AG04449 (cell line): ENCODE results near the gene CYP3A7.
"Not testable (repeated sequence)": the region's sequence is repeated elsewhere in the genome, so short reads cannot be mapped to it uniquely, and the experiment has no call there.

Source experiments
- CTCF ChIA-PET: fragments of 350-600 bp; formaldehyde crosslinking; extraction: SDS; loops from one replicate; lab custom pipeline; 2021; ENCODE audit warnings: antibody characterized with exemption; lab: Yijun Ruan, JAX
- POLR2A ChIA-PET: fragments of 400-600, 350-600 bp; formaldehyde crosslinking; extraction: SDS; loops from one replicate; lab custom pipeline; 2020; ENCODE audit warnings: antibody characterized with exemption, inconsistent platforms; lab: Yijun Ruan, JAX
- DNase-seq: peaks from one replicate; pipeline ENCODE4 v3.0.0-alpha.2; 2010; ENCODE audit warnings: low read depth, low spot score
- H3K4me3 ChIP-seq: 2 replicates; pipeline ENCODE4 v1.5.1; 2011; ENCODE audit warnings: low read depth, mild to moderate bottlenecking, control low read depth, low read length
- TF ChIP-seq, protein P1 (sequence below): IDR thresholded peaks from one replicate; pipeline ENCODE4 v1.5.1; 2011; ENCODE audit warnings: mild to moderate bottlenecking, moderate library complexity, low read length, control low read depth, inconsistent platforms; ENCODE audit not compliant: insufficient read depth; ENCODE audit errors: missing control alignments

Gene CYP3A7

GRCh38 chr7:99693100-99693426 lies 41.9 kb downstream of the CYP3A7 start:
- TF ChIP-seq, protein P1, sequence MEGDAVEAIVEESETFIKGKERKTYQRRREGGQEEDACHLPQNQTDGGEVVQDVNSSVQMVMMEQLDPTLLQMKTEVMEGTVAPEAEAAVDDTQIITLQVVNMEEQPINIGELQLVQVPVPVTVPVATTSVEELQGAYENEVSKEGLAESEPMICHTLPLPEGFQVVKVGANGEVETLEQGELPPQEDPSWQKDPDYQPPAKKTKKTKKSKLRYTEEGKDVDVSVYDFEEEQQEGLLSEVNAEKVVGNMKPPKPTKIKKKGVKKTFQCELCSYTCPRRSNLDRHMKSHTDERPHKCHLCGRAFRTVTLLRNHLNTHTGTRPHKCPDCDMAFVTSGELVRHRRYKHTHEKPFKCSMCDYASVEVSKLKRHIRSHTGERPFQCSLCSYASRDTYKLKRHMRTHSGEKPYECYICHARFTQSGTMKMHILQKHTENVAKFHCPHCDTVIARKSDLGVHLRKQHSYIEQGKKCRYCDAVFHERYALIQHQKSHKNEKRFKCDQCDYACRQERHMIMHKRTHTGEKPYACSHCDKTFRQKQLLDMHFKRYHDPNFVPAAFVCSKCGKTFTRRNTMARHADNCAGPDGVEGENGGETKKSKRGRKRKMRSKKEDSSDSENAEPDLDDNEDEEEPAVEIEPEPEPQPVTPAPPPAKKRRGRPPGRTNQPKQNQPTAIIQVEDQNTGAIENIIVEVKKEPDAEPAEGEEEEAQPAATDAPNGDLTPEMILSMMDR, result no peak
- ChIA-PET POLR2A (interaction anchor here (0.6 kb wide), 1 partner anchor 14 kb away, joined by 4 read pairs; no protein-coding TSS in a partner anchor), CTCF (interaction anchor here (0.7 kb wide), 1 partner anchor 178 kb away, joined by 3 read pairs; no protein-coding TSS in a partner anchor)
- no peak overlapping the region for H3K4me3 ChIP-seq
- DNase-seq, result no peak

DNA sequence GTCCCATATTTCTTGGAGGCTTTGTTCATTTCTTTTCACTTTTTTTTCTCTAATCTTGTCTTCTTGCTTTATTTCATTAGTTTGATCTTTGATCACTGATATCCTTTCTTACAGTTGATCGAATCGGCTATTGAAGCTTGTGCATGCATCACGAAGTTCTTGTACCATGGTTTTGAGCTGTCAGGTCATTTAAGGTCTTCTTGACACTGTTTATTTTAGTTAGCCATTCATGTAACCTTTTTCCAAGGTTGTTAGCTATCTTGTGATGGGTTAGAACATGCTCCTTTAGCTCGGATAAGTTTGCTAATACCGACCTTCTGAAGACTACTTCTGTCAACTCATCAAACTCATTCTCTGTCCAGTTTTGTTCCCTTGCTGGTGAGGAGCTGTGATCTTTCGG lies 42.4 kb downstream of the CYP3A7 start:
- CTCF ChIA-PET, result interaction anchor here (0.7 kb wide), 1 partner anchor 178 kb away, joined by 3 read pairs; no protein-coding TSS in a partner anchor
- DNase-seq, H3K4me3 ChIP-seq, POLR2A ChIA-PET: not testable (repeated sequence)

DNA sequence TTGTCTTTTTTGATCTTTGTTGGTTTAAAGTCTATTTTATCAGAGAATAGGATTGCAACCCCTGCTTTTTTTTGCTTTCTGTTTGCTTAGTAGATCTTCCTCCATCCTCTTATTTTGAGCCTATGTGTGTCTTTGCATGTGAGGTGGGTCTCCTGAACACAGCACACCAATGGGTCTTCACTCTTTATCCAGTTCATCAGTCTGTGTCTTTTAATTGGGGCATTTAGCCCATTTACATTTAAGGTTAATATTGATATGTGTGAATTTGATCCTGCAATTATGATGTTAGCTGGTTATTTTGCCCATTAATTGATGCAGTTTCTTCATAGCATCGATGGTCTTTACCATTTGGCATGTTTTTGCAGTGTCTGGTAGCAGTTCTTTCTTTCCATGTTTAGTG lies 43.3 kb downstream of the CYP3A7 start:
- DNase-seq, POLR2A ChIA-PET, CTCF ChIA-PET, H3K4me3 ChIP-seq: not testable (repeated sequence)

- CTCF ChIA-PET, H3K4me3 ChIP-seq, POLR2A ChIA-PET, DNase-seq: not testable (repeated sequence)
Observed at GRCh38 chr7:99690918-99691317, 44.1 kb downstream of the CYP3A7 start.

GRCh38 chr7:99685871-99686608 lies 49.0 kb downstream of the CYP3A7 start:
- DNase-seq, CTCF ChIA-PET, POLR2A ChIA-PET, H3K4me3 ChIP-seq: not testable (repeated sequence)

DNA sequence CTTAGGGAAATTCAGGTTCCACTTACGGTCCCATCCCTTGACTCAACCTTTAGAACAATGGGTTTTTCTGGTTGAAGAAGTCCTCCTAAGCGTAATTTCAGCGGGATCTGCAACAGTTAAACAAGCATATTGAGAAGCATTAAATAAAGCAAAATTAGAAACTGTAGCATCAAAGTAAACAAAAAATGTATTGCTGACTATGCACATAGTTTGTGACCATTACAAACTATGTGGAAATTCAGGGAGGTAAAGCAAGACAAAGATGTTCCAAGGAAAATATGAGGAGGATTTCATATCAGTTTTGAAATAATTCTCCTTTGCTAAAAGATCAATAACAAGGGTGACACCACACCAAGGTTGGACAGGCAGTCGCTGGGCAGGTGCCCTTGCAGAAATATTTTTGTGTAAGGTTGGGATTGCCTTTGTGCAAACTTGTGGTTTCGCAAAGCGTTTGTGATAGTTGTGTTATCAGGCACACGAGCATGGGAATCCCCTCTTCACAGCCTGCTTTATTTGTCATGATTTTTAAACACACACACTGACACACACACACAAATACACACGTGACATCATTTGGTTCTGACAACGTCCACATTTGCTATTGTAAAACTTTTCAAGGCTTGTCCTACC lies 49.8 kb downstream of the CYP3A7 start:
- TF ChIP-seq, protein P1, result no peak
- no peak overlapping the region for H3K4me3 ChIP-seq
- ChIA-PET POLR2A (no interaction called here), CTCF (no interaction called here)
- DNase-seq, result no peak

GRCh38 chr7:99679400-99680191 lies 55.4 kb downstream of the CYP3A7 start, which contains the start of gene CYP3A5:
TSS of gene CYP3A5 (minus strand) at chr7:99679996. CDS start at chr7:99679896, 100 bp downstream.
- H3K4me3 ChIP-seq, result no peak within 1 kb of the TSS
- TF ChIP-seq, protein P1, result no peak
- CTCF ChIA-PET, result interaction anchor here (1.1 kb wide), 1 partner anchor 9 kb away, joined by 4 read pairs; no protein-coding TSS in a partner anchor
- POLR2A ChIA-PET, result interaction anchor here (0.6 kb wide), 1 partner anchor 14 kb away, joined by 4 read pairs; no protein-coding TSS in a partner anchor
- DNase-seq, result no peak

GRCh38 chr7:99679032-99679399 lies 56.0 kb downstream of the CYP3A7 start:
- ChIA-PET CTCF (interaction anchor here (1.1 kb wide), 1 partner anchor 8 kb away, joined by 4 read pairs; no protein-coding TSS in a partner anchor), POLR2A (interaction anchor here (0.6 kb wide), 1 partner anchor 14 kb away, joined by 4 read pairs; no protein-coding TSS in a partner anchor)
- TF ChIP-seq, protein P1, result no peak
- no peak overlapping the region for H3K4me3 ChIP-seq
- no peak for DNase-seq
